Erythroblast (primary cell): ENCODE results near the gene SH2D3C.

Source experiments
- GATA1 ChIP-seq: IDR thresholded peaks from 2 replicates; pipeline ENCODE4 v1.6.1; 2011; ENCODE audit warnings: low read depth, mild to moderate bottlenecking, control low read depth, low read length, moderate library complexity
- POLR2A ChIP-seq: IDR thresholded peaks from 2 replicates; pipeline ENCODE4 v1.6.1; 2011; ENCODE audit warnings: mild to moderate bottlenecking, low read length

GRCh38 chr9:127739614-127740330 is 38.7 kb downstream of the SH2D3C start:
- TF ChIP-seq POLR2A (no peak), GATA1 (no peak)
